ENCODE measurements around the gene DNAH11. TPM values are rescaled to one million over a fixed set of nuclear protein-coding genes. Genes with fewer than 3 reads are reported as not detected.

Gene DNAH11
- total and polyA plus RNA-seq, 4 experiments from 2014 or later = 0.06 TPM; not detected in 3

- Histone ChIP-seq H3K4me3 (ENCODE audit: low read length in 2 of 2) (peak within 1 kb of the TSS in 1 of 2 donors; percentile 44), H3K4me1 (ENCODE audit: insufficient read depth, low read length) (peaks cover 15% of the 10 kb centered on the region), H3K36me3 (ENCODE audit: insufficient read depth, low read length) (no peaks in the 10 kb centered on the region), H3K9me3 (ENCODE audit: control insufficient read depth in 1 of 2, low read length in 2 of 2) (no peaks in the 10 kb centered on the region), H3K27me3 (ENCODE audit: insufficient read depth, low read length) (no peaks in the 10 kb centered on the region), H3K27ac (ENCODE audit: low read depth, low read length) (no peak within 1 kb of the TSS)
- CTCF ChIA-PET (ENCODE audit: partially characterized antibody) = interaction anchor here (0.8 to 1.6 kb wide), 3 partner anchors 8 to 47 kb away, joined by 4 read pairs; no protein-coding TSS in a partner anchor
- peaks cover 4 to 34% (median 17%) of the 10 kb centered on the region in 4 donors for H3K4me1 Mint-ChIP-seq
- peaks cover 0 to 1% of the 10 kb centered on the region in 2 donors for H3K36me3 Mint-ChIP-seq
- POLR2A ChIA-PET (ENCODE audit: partially characterized antibody) = interaction anchor here (0.6 to 1.0 kb wide), 3 partner anchors 22 to 518 kb away, joined by 3 to 4 read pairs (median 4); partner anchors contain the start of gene SP4
- no peaks in the 10 kb centered on the region for H3K9me3 Mint-ChIP-seq
- intact Hi-C loops (cut with micrococcal nuclease) = loop anchor here (5.0 kb wide), 1 partner anchor 93 kb away; no protein-coding TSS in a partner anchor
- H3K27ac Mint-ChIP-seq = peak within 1 kb of the TSS in 1 of 7 donors; percentile 33
- H3K27me3 Mint-ChIP-seq = peaks cover 0 to 4% of the 10 kb centered on the region in 2 donors
- peak; percentile 26 to 40 (median 38) for DNase-seq
- peak within 1 kb of the TSS; percentile 83 to 94 (median 88) for H3K4me3 Mint-ChIP-seq
These were observed 402.8 kb downstream of the DNAH11 start, which contains the start of gene CDCA7L for GRCh38 chr7:21945454-21946221. CDCA7L (minus strand) TSS chr7:21945899; CDS start chr7:21945804, 95 bp downstream.

DNA sequence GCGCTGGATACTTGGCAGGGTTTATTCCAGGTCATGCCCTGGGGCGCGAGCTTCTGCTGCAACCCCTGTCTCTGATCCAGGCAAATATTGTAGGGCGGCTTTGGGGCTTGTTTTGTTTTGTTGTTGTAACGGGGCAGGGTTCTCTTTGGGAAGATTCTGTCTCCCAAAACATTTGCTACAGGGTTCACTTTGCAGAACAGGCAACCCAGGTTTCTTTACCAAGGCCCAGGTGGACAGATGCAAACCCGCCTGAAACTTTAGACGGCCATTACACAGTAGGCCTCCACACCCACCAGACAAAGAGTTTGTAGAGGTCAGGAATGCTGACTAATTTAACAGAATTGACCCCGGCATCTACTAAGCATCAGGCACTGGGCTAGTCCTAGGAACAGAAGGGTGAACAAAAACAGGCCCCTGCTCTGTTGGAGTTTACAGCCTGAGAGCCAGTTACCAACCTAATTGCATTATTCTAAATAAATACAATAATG is 403.4 kb downstream of the DNAH11 start:
- no peak for DNase-seq
- Histone ChIP-seq H3K9me3 (ENCODE audit: control insufficient read depth in 1 of 2, low read length in 2 of 2) (no peaks in the 10 kb centered on the region), H3K27me3 (ENCODE audit: insufficient read depth, low read length) (no peaks in the 10 kb centered on the region), H3K36me3 (ENCODE audit: insufficient read depth, low read length) (no peaks in the 10 kb centered on the region), H3K4me1 (ENCODE audit: insufficient read depth, low read length) (peaks cover 15% of the 10 kb centered on the region), H3K27ac (ENCODE audit: low read depth, low read length) (no peak overlapping the region), H3K4me3 (ENCODE audit: low read length in 2 of 2) (peak overlapping the region in 1 of 2 donors; percentile 44)
- Mint-ChIP-seq H3K27me3 (peaks cover 0 to 4% of the 10 kb centered on the region in 2 donors), H3K4me1 (peaks cover 4 to 32% (median 17%) of the 10 kb centered on the region in 4 donors), H3K9me3 (no peaks in the 10 kb centered on the region), H3K27ac (no peak overlapping the region), H3K4me3 (peak overlapping the region; percentile 49 to 94 (median 88)), H3K36me3 (peaks cover 0 to 1% of the 10 kb centered on the region in 2 donors)
- POLR2A ChIA-PET (ENCODE audit: partially characterized antibody) = no interaction called here
- CTCF ChIA-PET (ENCODE audit: partially characterized antibody) = no interaction called here
- intact Hi-C loops (cut with micrococcal nuclease) = loop anchor here (5.0 kb wide), 1 partner anchor 94 kb away; no protein-coding TSS in a partner anchor

DNA sequence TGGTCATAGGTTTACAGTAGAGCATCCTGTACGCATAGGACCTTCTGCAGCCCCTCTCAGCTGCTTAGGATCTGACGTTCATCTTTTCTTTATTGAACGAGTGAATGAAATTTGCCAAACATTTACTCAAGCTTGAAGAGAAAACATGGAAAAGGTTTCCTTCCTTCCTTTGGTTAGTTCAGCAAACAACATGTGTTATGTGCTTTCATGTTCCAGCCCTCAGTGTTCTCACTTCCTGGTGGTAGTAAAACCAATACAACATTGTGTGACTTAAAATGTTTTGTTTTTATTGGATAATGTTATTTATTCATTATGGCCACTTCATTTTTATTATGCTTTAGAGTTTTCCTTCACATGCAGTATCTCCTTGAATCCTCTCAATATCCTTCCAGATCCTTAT is 404.2 kb downstream of the DNAH11 start:
- H3K36me3 ChIP-seq (ENCODE audit: insufficient read depth, low read length) = no peaks in the 10 kb centered on the region
- H3K27ac Mint-ChIP-seq = no peak overlapping the region
- H3K4me1 ChIP-seq (ENCODE audit: insufficient read depth, low read length) = peaks cover 15% of the 10 kb centered on the region
- peaks cover 0 to 1% of the 10 kb centered on the region in 2 donors for H3K36me3 Mint-ChIP-seq
- H3K27me3 ChIP-seq (ENCODE audit: insufficient read depth, low read length) = no peaks in the 10 kb centered on the region
- DNase-seq = no peak
- peaks cover 4 to 25% (median 15%) of the 10 kb centered on the region in 4 donors for H3K4me1 Mint-ChIP-seq
- POLR2A ChIA-PET (ENCODE audit: partially characterized antibody) = no interaction called here
- CTCF ChIA-PET (ENCODE audit: partially characterized antibody) = no interaction called here
- H3K27ac ChIP-seq (ENCODE audit: low read depth, low read length) = no peak overlapping the region
- no peaks in the 10 kb centered on the region for H3K9me3 ChIP-seq (ENCODE audit: control insufficient read depth in 1 of 2, low read length in 2 of 2)
- no peak overlapping the region for H3K4me3 ChIP-seq (ENCODE audit: low read length in 2 of 2)
- peak overlapping the region in 1 of 8 donors; percentile 8 for H3K4me3 Mint-ChIP-seq
- intact Hi-C loops (cut with micrococcal nuclease) = loop anchor here (5.0 kb wide), 1 partner anchor 95 kb away; no protein-coding TSS in a partner anchor
- peaks cover 0 to 4% of the 10 kb centered on the region in 2 donors for H3K27me3 Mint-ChIP-seq
- H3K9me3 Mint-ChIP-seq = no peaks in the 10 kb centered on the region

DNA sequence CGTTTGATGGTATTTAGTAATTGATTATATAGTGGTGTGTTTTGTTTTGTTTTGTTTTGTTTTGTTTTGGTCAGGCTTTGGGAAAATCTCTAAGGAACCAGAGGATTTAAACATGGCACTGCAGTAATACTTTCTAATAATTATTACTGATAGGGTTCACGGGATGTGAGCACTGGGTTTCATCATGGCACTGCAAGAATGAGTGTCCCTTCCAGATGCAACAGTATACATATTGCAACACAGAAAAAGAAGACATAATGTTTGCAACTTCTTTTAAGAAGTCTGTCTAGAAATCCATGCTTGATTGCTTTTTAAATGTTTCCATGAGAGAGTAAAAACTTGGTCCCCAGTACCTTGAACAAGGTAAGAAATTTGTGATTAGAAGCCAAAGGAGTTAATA is 405.1 kb downstream of the DNAH11 start:
- no peak for DNase-seq
- H3K36me3 Mint-ChIP-seq = peaks cover 0 to 1% of the 10 kb centered on the region in 2 donors
- H3K27ac Mint-ChIP-seq = peak overlapping the region in 2 of 7 donors; percentile 12 to 62
- H3K4me3 Mint-ChIP-seq = no peak overlapping the region
- no peak overlapping the region for H3K27ac ChIP-seq (ENCODE audit: low read depth, low read length)
- H3K4me1 Mint-ChIP-seq = peaks cover 4 to 25% (median 15%) of the 10 kb centered on the region in 4 donors
- no peaks in the 10 kb centered on the region for H3K27me3 ChIP-seq (ENCODE audit: insufficient read depth, low read length)
- no peak overlapping the region for H3K4me3 ChIP-seq (ENCODE audit: low read length in 2 of 2)
- CTCF ChIA-PET (ENCODE audit: partially characterized antibody) = no interaction called here
- POLR2A ChIA-PET (ENCODE audit: partially characterized antibody) = interaction anchor here (0.6 kb wide), 1 partner anchor 51 kb away, joined by 3 read pairs; no protein-coding TSS in a partner anchor
- H3K36me3 ChIP-seq (ENCODE audit: insufficient read depth, low read length) = no peaks in the 10 kb centered on the region
- H3K4me1 ChIP-seq (ENCODE audit: insufficient read depth, low read length) = peaks cover 15% of the 10 kb centered on the region
- no peaks in the 10 kb centered on the region for H3K9me3 ChIP-seq (ENCODE audit: control insufficient read depth in 1 of 2, low read length in 2 of 2)
- intact Hi-C loops (cut with micrococcal nuclease) = loop anchor here (5.0 kb wide), 1 partner anchor 96 kb away; no protein-coding TSS in a partner anchor
- peaks cover 0 to 4% of the 10 kb centered on the region in 2 donors for H3K27me3 Mint-ChIP-seq
- no peaks in the 10 kb centered on the region for H3K9me3 Mint-ChIP-seq

DNA sequence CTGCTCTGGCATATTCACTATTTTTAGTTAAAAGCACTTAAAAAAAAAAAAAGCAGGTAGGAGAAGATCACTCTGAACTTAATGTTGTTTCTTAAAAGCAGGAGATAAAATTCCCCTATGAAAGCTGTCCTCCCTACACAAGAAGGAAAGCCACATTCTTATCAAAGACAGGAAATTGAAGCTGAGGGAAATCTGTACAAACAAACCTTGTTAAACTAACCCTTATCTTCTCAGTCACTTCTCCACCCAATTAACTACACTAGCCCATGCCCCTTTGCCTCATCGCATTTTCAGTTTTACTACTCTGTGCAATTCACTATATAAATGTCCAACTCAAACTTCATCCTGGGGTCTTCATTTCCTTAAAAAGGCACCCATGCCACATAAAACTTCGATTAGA is 405.5 kb downstream of the DNAH11 start:
- Histone ChIP-seq H3K4me3 (ENCODE audit: low read length in 2 of 2) (no peak overlapping the region), H3K27ac (ENCODE audit: low read depth, low read length) (no peak overlapping the region), H3K9me3 (ENCODE audit: control insufficient read depth in 1 of 2, low read length in 2 of 2) (no peaks in the 10 kb centered on the region), H3K4me1 (ENCODE audit: insufficient read depth, low read length) (peaks cover 15% of the 10 kb centered on the region), H3K36me3 (ENCODE audit: insufficient read depth, low read length) (no peaks in the 10 kb centered on the region), H3K27me3 (ENCODE audit: insufficient read depth, low read length) (no peaks in the 10 kb centered on the region)
- POLR2A ChIA-PET (ENCODE audit: partially characterized antibody) = no interaction called here
- H3K27me3 Mint-ChIP-seq = peaks cover 0 to 4% of the 10 kb centered on the region in 2 donors
- H3K4me3 Mint-ChIP-seq = no peak overlapping the region
- peaks cover 4 to 25% (median 15%) of the 10 kb centered on the region in 4 donors for H3K4me1 Mint-ChIP-seq
- CTCF ChIA-PET (ENCODE audit: partially characterized antibody) = no interaction called here
- H3K9me3 Mint-ChIP-seq = no peaks in the 10 kb centered on the region
- intact Hi-C loops (cut with micrococcal nuclease) = loop anchor here (5.0 kb wide), 1 partner anchor 96 kb away; no protein-coding TSS in a partner anchor
- DNase-seq = no peak
- peaks cover 0 to 1% of the 10 kb centered on the region in 2 donors for H3K36me3 Mint-ChIP-seq
- no peak overlapping the region for H3K27ac Mint-ChIP-seq

DNA sequence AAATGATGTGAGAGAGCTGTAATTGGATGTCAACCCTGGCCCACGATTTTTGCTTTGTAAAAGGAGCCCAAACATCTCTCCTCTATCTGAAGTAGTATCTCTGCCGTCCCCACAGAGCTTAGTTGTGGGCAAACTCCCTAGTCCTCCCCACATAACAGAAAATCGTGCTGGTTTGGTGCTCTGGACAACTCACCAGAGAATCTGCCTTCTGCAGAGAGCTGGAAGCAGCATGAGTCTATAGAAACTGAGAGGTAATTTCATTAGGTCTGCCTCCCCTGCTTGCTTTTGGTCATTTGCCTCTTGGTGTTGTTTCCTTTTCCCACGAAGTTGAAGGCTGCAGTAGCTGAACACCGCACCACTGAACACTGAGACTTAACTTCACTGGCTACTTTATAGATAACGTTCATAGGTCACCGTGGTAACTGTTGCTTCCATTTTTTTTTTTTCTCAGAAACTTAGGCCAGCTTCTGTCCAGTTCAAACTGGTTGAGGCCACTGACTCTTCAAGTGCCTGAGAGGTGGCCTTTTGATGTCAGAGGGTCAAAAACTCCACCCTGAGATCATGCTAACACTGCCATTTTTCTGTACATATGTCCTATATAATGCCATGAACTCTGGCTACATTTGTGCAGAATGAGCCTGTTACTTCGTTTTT is 406.2 kb downstream of the DNAH11 start:
- intact Hi-C loops (cut with micrococcal nuclease) = loop anchor here (5.0 kb wide), 1 partner anchor 97 kb away; no protein-coding TSS in a partner anchor
- Histone ChIP-seq H3K4me3 (ENCODE audit: low read length in 2 of 2) (no peak overlapping the region), H3K27ac (ENCODE audit: low read depth, low read length) (no peak overlapping the region), H3K9me3 (ENCODE audit: control insufficient read depth in 1 of 2, low read length in 2 of 2) (no peaks in the 10 kb centered on the region), H3K36me3 (ENCODE audit: insufficient read depth, low read length) (no peaks in the 10 kb centered on the region), H3K27me3 (ENCODE audit: insufficient read depth, low read length) (no peaks in the 10 kb centered on the region), H3K4me1 (ENCODE audit: insufficient read depth, low read length) (peaks cover 11% of the 10 kb centered on the region)
- no peaks in the 10 kb centered on the region for H3K9me3 Mint-ChIP-seq
- POLR2A ChIA-PET (ENCODE audit: partially characterized antibody) = no interaction called here
- H3K4me3 Mint-ChIP-seq = no peak overlapping the region
- H3K4me1 Mint-ChIP-seq = peaks cover 4 to 25% (median 15%) of the 10 kb centered on the region in 4 donors
- H3K27me3 Mint-ChIP-seq = peaks cover 0 to 4% of the 10 kb centered on the region in 2 donors
- H3K27ac Mint-ChIP-seq = peak overlapping the region in 1 of 7 donors; percentile 5
- no peak for DNase-seq
- peaks cover 0 to 1% of the 10 kb centered on the region in 2 donors for H3K36me3 Mint-ChIP-seq
- CTCF ChIA-PET (ENCODE audit: partially characterized antibody) = no interaction called here
